ENCODE data around the gene PLAAT5. TPM values are rescaled to one million over a fixed set of nuclear protein-coding genes. Genes with fewer than 3 reads are reported as not detected.

Gene PLAAT5
- total and polyA plus RNA-seq, 2 of the 8 experiments (the other 6 are each of a cell fraction or from before 2014, with no cell fraction given), result 16.0 to 18.7 TPM

DNA sequence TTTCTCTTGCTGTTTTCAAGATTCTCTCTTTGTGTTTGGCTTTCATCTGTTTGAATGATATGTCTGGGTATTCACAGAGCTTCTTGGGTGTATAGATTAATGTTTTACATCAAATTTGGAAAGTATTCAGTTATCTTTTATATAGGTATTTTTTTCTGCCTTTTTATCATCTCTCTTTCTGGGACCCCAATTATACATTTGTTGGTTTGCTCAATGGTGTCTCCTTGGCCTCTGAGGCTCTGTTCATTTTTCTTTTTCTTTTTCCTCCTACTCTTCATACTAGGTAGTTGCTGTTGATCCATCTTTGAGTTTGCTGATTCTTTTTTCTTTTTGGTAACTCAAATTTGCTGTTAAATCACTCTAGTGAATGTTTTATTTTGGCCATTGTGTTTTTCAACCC lies 14.3 kb downstream of the PLAAT5 start:
- FAIRE-seq, result no peak
- Histone ChIP-seq H3K79me1 (ENCODE audit: low read depth, low read length) (no peaks in the 10 kb centered on the region; the same call in 1 of the 2 replicates), H3K27me3 (replicated peaks in 1 of 4; ENCODE audit: control insufficient read depth in 3 of 4, extremely low read depth in 1 of 4, insufficient read depth in 3 of 4, low read length in 3 of 4) (no peaks in the 10 kb centered on the region), H2BK120ac (replicated peaks; ENCODE audit: low read depth, low read length) (no peak overlapping the region), H3K4ac (replicated peaks; ENCODE audit: insufficient read length, low read depth, low read length) (no peak overlapping the region), H3K9ac (replicated peaks in 1 of 4; ENCODE audit: extremely low read depth in 1 of 4, low read depth in 3 of 4, low read length in 3 of 4) (no peak overlapping the region), H3K9me3 (ENCODE audit: insufficient read depth in 2 of 2, low read depth in 1 of 2, low read length in 1 of 2) (peaks cover 11 to 14% of the 10 kb centered on the region in 2 experiments), H3K14ac (ENCODE audit: insufficient read length) (no peak overlapping the region), H2AK5ac (ENCODE audit: low read depth, low read length) (no peak overlapping the region), H3K4me2 (ENCODE audit: insufficient read depth in 1 of 2, low read depth in 2 of 2, low read length in 2 of 2) (no peak overlapping the region), H4K5ac (ENCODE audit: insufficient read length, low read depth, low read length) (no peak overlapping the region), H4K8ac (ENCODE audit: extremely low read depth, insufficient read depth, low read length) (no peak overlapping the region), H2BK5ac (ENCODE audit: low read depth, low read length) (no peak overlapping the region), H3K79me2 (ENCODE audit: control insufficient read depth in 1 of 2, insufficient read depth in 2 of 2, low read length in 2 of 2) (no peaks in the 10 kb centered on the region), H2AFZ (ENCODE audit: low read length) (no peak overlapping the region), H3K4me3 (ENCODE audit: extremely low read depth in 1 of 4, insufficient read depth in 2 of 4, low read depth in 3 of 4, low read length in 4 of 4) (no peak overlapping the region), H3K56ac (replicated peaks; ENCODE audit: insufficient read length, low read depth, low read length) (no peak overlapping the region), H3K4me1 (replicated peaks in 1 of 4; ENCODE audit: control insufficient read depth in 3 of 4, insufficient read depth in 4 of 4, low read length in 3 of 4) (peaks cover 0 to 5% (median 2%) of the 10 kb centered on the region in 4 experiments; a peak in 2 of 7 replicates), H3K27ac (ENCODE audit: low read depth, low read length) (no peak overlapping the region), H3K36me3 (ENCODE audit: control insufficient read depth in 2 of 4, insufficient read depth in 4 of 4, low read length in 3 of 4) (peaks cover 0 to 8% (median 0%) of the 10 kb centered on the region in 4 experiments; a peak in 1 of 8 replicates), H4K91ac (replicated peaks; ENCODE audit: insufficient read length, low read length) (no peak overlapping the region), H2BK15ac (ENCODE audit: low read length) (no peak overlapping the region), H3K23ac (ENCODE audit: insufficient read length) (no peak overlapping the region), H2BK12ac (ENCODE audit: low read depth, low read length) (no peak overlapping the region), H3K23me2 (ENCODE audit: low read depth, low read length) (no peaks in the 10 kb centered on the region), H4K20me1 (replicated peaks in 1 of 2; ENCODE audit: control insufficient read depth in 1 of 2, insufficient read depth in 2 of 2, low read length in 2 of 2) (no peaks in the 10 kb centered on the region), H2BK20ac (ENCODE audit: low read length) (no peak overlapping the region), H3K18ac (ENCODE audit: extremely low read depth, low read length) (no peak overlapping the region)
- DNase-seq (ENCODE audit: low read depth in 1 of 2, low spot score in 2 of 2), result no peak
- POLR2A ChIA-PET (ENCODE audit: partially characterized antibody), result no interaction called here
- CTCF ChIA-PET (ENCODE audit: partially characterized antibody), result no interaction called here
- TF ChIP-seq MAFK (IDR thresholded peaks at IDR 0.05; ENCODE audit: low read depth, low read length), result no peak
- no peak for TF ChIP-seq SUZ12 (IDR thresholded peaks at IDR 0.05; ENCODE audit: low read length)
- no peak for TF ChIP-seq KDM5A (IDR thresholded peaks at IDR 0.05; ENCODE audit: low read length)
- no peak for TF ChIP-seq YY1 (IDR thresholded peaks at IDR 0.05; ENCODE audit: low read depth, low read length)
- TF ChIP-seq JUND (IDR thresholded peaks at IDR 0.05; ENCODE audit: low read length), result no peak
- no peak for TF ChIP-seq SIRT6 (IDR thresholded peaks at IDR 0.05; ENCODE audit: low read length)
- TF ChIP-seq SRF (IDR thresholded peaks at IDR 0.05; ENCODE audit: low read depth, low read length), result no peak
- TF ChIP-seq BACH1 (IDR thresholded peaks at IDR 0.05; ENCODE audit: low read length), result no peak
- TF ChIP-seq CBX8 (IDR thresholded peaks at IDR 0.05; ENCODE audit: borderline replicate concordance, low read depth, low read length), result no peak
- no peak for TF ChIP-seq CHD1 (IDR thresholded peaks at IDR 0.05; ENCODE audit: low read depth, low read length)
- TF ChIP-seq TCF12 (IDR thresholded peaks at IDR 0.05; ENCODE audit: low read depth, low read length), result no peak
- TF ChIP-seq GABPA (IDR thresholded peaks at IDR 0.05; ENCODE audit: borderline replicate concordance, insufficient read depth, low read length), result no peak
- no peak for TF ChIP-seq TAF1 (IDR thresholded peaks at IDR 0.05; ENCODE audit: low read depth, low read length)
- no peak for TF ChIP-seq SP1 (IDR thresholded peaks at IDR 0.05; ENCODE audit: low read depth, low read length)
- no peak for TF ChIP-seq SAP30 (IDR thresholded peaks at IDR 0.05; ENCODE audit: insufficient read depth, insufficient replicate concordance, low read length)
- no peak for TF ChIP-seq TEAD4 (IDR thresholded peaks at IDR 0.05; ENCODE audit: low read depth, low read length)
- TF ChIP-seq CHD2 (IDR thresholded peaks at IDR 0.05; ENCODE audit: low read length), result no peak
- TF ChIP-seq EP300 (IDR thresholded peaks at IDR 0.05; ENCODE audit: borderline replicate concordance in 1 of 2, low read depth in 2 of 2, low read length in 2 of 2), result no peak
